WI38 (cell line): ENCODE measurements around the gene GAL3ST3.
"Not testable (repeated sequence)": the region's sequence is repeated elsewhere in the genome, so short reads cannot be mapped to it uniquely, and the experiment has no call there.

Experiments
- H3K4me3 ChIP-seq: 2 replicates; pipeline ENCODE4 v1.5.1; 2011; ENCODE audit warnings: low read depth, mild to moderate bottlenecking, control low read depth, low read length
- TF ChIP-seq, protein P1 (sequence below): IDR thresholded peaks from 2 replicates; pipeline ENCODE4 v1.5.1; 2012; ENCODE audit warnings: low read depth, mild to moderate bottlenecking, control low read depth, low read length

The GAL3ST3 gene

DNA sequence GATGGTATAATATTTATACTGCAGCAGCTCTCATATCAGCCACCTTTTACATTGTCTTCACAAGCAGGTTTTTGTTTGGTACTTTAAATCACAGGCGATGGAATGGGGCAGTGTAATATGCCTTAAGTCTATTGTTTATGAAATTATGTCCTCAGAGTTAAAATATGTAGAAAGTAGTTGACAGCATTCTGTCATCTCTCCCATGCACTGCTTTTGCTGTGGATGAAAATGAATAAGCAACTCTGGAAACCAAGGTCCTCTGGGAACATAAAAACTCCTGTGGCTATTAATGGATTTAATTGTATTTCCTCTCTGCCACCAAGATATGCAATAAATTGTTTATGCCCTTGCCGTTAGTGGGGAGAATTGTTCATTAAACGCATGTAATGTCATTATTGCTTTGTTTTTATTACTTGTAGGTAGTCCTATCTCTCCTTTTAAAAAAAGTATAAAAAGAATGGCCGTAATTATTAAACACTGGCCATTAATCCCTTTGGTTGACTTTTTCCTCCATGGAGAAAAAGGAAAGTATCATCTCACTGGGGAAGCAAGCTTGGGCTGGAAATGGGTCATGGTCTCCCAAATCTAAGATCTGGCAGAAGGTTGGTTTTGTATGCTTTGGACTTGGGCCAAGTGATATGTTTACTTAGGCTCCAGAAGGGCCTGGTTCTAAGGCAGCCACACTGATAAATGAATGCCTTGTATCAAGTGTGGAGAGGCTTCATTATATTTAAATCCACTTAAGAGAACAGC, 34.2 kb upstream of the GAL3ST3 start:
- TF ChIP-seq, protein P1, sequence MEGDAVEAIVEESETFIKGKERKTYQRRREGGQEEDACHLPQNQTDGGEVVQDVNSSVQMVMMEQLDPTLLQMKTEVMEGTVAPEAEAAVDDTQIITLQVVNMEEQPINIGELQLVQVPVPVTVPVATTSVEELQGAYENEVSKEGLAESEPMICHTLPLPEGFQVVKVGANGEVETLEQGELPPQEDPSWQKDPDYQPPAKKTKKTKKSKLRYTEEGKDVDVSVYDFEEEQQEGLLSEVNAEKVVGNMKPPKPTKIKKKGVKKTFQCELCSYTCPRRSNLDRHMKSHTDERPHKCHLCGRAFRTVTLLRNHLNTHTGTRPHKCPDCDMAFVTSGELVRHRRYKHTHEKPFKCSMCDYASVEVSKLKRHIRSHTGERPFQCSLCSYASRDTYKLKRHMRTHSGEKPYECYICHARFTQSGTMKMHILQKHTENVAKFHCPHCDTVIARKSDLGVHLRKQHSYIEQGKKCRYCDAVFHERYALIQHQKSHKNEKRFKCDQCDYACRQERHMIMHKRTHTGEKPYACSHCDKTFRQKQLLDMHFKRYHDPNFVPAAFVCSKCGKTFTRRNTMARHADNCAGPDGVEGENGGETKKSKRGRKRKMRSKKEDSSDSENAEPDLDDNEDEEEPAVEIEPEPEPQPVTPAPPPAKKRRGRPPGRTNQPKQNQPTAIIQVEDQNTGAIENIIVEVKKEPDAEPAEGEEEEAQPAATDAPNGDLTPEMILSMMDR: no peak

DNA sequence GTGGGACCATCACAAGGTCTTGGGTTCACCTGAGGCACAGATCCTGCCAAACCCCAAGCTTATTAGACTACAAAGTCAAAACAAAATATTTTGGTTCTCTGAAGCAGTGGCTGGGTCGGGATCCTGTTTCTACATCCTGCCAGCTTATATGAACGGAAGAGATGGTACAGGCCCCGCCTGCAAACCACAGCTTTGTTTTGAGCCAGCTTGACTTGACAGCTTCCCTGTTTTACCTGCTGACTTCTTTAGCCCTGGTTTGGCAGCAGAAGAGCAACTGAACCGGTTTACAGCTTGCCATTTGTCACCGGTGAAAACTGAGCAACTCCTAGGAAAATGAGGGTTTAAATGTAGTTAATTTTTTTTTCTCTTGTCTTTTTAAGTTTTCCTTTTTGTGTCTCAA, 32.5 kb upstream of the GAL3ST3 start:
- H3K4me3 ChIP-seq: no peak overlapping the region
- TF ChIP-seq, protein P1: no peak

More for the DNA sequence above, 34.2 kb upstream of the GAL3ST3 start:
- no peak overlapping the region for H3K4me3 ChIP-seq

DNA sequence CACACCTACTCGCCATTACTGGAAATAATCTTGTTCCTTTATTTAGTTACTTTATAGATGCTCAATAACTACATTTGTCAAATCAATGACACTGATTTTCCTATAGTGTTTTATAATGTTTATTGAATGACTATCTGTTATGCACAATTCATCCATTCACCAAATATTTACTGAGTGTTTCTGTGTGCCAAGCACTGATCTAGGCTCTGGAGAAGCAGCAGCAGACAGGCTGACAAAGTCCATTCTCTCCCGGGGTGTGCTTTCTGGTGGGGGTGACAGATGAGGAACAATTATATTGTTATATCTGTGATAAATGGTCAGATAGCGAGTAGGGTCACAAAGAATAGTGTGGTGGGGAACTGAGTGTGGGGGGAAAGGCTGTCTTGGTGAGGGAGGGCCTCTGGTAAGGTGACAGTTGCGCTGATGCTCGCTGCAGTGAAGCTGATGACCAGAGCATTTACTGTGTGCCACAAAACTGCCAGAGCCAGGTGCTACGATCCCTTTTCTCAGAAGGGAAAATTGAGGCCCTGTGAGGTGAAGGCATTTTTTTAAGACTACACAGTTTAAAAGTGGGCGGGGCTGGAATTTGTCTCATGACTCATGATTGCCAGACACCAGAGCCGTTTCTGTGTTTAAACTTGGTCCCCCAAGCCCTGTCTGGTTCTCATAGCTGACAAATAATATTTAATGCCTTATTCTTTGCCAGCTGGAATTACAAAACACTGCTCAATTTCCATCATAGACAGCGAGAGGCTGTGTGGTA, 31.3 kb upstream of the GAL3ST3 start:
- H3K4me3 ChIP-seq: no peak overlapping the region
- TF ChIP-seq, protein P1: no peak

DNA sequence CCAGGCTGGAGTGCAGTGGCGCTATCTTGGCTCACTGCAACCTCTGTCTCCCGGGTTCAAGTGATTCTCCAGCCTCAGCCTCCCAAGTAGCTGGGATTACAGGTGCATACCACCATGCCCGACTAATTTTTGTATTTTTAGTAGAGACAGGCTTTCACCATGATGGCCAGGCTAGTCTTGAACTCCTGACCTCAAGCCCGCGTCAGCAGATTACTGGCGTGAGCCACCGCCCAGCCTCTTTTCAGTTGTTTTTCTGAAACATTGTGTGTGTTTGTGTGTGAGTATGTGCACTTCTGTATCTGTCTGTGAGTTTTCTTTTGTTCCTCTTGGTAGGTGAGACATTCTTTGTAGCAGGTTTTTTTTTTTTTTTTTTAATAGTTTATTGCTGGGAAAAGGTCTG, 30.0 kb upstream of the GAL3ST3 start:
- H3K4me3 ChIP-seq: not testable (repeated sequence)

DNA sequence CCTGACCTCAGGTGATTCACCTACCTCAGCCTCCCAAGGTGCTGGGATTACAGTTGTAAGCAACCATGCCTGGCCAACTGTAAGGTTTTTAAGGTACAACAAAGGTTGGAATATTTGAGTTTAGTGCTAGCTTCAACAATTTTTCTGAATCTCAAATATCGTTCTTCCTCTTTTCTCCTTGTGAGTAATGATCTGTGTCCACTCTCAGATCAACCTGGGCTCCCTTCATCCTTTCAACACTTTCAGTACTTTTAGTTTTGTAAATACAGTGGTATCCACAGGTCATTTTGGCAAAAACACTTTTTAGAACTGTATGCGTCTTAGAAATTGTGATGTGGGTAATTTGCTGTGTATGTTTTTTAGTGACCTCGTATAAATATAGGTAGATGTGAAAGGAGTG, 29.0 kb upstream of the GAL3ST3 start:
- TF ChIP-seq, protein P1: no peak
- no peak overlapping the region for H3K4me3 ChIP-seq

DNA sequence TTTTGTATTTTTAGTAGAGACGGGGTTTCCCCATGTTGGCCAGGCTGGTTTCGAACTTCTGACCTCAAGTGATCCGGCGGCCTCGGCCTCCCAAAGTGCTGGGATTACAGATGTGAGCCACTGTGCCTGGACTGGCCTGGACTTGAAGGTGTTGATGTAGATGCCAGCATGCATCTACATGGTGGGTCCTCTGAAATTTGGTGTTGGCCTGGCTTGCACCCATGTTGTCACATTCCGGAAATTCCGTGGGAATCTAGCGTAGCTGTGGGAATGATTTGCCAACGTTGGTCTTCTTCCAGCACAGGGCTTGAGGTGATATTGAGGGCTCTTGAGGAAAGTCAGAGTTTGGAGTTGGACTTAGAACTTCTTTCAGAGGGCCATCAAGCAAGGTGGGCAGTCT, 27.6 kb upstream of the GAL3ST3 start:
- no peak overlapping the region for H3K4me3 ChIP-seq
- TF ChIP-seq, protein P1: no peak

DNA sequence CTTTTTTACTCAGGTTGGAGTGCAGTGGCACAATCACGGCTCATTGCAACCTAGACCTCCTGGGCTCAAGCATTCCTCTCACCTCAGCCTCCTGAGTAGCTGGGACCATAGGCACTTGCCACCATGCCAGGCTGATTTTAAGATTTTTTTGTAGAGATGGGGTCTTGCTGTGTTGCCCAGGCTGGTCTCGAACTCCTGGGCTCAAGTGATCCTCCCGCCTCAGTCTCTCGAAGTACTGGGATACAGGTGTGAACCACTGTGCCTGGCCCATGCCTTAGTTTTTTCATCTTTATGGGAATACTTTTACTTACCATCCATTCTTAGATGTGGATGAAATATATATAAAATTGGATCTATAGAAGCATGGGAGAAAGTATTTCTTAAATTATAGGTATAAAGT, 26.3 kb upstream of the GAL3ST3 start:
- no peak overlapping the region for H3K4me3 ChIP-seq
- TF ChIP-seq, protein P1: no peak
